Activated T-helper 1 cell treated with Interleukin-2 at 50 U/mL for 16 hours (primary cell): ENCODE results near the gene BCL2L12.
"Not testable (repeated sequence)": the region's sequence is repeated elsewhere in the genome, so short reads cannot be mapped to it uniquely, and the experiment has no call there.

Experiments used
- DNase-seq: peaks from one replicate; pipeline ENCODE4 v3.0.0-alpha.2; 2020; ENCODE audit warnings: low read depth

BCL2L12 gene

DNA sequence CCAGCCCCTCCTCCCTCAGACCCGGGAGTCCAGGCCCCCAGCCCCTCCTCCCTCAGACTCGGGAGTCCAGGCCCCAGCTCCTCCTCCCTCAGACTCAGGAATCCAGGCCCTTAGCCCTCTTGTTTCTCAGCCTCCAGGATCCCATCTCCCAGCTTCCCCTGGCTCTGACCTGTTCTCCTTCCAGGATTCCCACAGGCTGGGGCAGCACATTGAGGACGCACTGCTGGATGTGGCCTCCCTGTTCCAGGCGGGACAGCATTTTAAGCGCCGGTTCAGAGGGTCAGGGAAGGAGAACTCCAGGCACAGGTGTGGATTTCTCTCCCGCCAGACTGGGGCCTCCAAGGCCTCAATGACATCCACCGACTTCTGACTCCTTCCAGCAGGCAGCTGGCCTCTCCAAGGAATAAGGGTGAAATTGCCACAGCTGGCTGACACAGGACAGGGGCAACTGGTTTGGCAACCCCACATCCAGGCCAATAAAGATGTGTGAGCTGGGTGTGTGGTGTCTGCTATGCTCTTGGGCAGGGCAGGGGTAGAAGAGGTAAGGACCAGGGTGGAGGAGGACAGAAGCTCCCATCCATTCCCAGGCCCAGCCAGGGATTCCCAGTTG lies 47.6 kb downstream of the BCL2L12 start:
- no peak for DNase-seq

DNA sequence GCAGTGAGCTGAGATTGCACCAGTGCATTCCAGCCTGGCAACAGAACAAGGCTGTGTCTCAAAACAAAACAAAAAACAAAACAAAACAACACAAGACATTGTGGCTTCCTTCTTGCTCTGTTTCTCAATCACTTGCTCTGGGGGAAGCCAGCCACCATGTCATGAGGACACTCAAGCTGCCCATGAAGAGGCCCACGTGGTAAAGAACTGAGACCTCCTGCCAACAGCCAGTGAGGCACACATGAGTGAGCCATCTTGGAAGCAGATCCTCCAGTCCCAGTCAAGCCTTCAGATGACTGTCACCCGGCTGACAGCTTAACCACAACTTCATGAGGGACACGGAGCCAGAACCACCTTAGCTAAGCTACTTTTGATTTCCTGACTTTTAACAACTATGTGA lies 50.4 kb downstream of the BCL2L12 start:
- DNase-seq = no peak

DNA sequence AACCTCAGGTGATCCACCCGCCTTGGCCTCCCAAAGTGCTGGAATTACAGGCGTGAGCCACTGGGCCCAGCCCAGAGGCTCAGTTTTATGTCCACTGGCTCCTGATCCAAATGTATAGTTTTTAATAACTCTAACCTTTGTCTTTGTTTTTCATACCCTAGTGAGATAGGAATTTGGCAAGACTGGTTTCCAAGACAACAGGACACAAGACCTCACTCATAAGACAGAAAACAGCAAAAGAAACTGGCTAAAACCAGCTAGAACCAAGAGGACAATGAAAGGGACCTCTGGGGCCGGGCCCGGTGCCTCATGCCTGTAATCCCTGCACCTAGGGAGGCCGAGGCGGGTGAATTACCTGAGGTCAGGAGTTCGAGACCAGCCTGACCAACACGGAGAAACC lies 52.8 kb downstream of the BCL2L12 start:
- no peak for DNase-seq

DNA sequence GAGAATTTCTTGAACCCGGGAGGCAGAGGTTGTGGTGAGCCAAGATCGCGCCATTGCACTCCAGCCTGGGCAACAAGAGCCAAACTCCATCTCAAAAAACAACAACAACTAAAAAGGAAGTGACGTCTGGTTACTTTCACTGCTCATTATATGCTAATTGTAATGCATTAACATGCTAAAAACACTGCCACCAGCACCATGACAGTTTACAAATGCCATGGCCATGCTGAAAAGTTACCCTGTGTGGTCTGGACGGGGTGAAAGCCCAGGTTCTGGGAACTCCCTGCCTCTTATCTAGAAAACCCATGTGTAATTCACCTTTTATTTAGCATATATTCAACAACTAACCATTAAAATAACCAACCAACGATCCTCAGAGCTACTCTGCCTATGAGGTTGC lies 53.3 kb downstream of the BCL2L12 start:
- DNase-seq = no peak

DNA sequence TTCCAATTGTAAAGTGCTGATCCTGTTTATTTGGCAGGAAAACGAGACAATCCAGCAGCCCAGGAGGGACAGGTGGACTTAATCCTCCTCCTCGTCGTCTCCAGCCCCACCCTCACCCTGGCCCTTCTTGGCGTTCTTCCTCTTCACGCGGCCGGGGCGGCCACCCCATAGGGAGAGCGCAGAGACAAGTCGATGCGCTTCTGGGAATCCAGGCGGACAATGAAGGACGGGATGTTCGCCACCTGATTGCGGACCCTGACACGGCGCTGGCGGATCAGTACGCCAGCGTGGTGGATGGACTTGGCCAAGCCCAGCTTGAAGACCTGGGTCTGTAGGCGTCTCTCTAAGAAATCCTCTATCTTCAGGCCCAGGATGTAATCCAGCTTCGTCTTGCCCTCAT lies 53.7 kb downstream of the BCL2L12 start:
- DNase-seq = not testable (repeated sequence)
